Motor neuron (in vitro differentiated cells): Measurements from ENCODE around the gene FTO. TPM values are rescaled to one million over a fixed set of nuclear protein-coding genes. Genes with fewer than 3 reads are reported as not detected.

Experiments
- ATAC-seq, 8 experiments: fragments of 200-7000 bp; cut with Tn5 transposase; replicated peaks in 6 of 8; 2 replicates each; pipeline ENCODE4 v1.8.0; 2021; ENCODE audit warnings: mild to moderate bottlenecking in 8 of 8, moderate library complexity in 8 of 8
- H3K27ac ChIP-seq, 2 donors: fragments of 250-450 bp; sonication (Bioruptor Pico); 2 replicates each; pipeline ENCODE4 v1.9.0; 2021; ENCODE audit warnings: antibody characterized with exemption in 2 of 2, mild to moderate bottlenecking in 2 of 2, moderate library complexity in 1 of 2
- H3K4me1 ChIP-seq, 2 donors: fragments of 250-450 bp; sonication (Bioruptor Pico); replicated peaks in 1 of 2; 2 replicates each; pipeline ENCODE4 v1.6.1; 2021; ENCODE audit warnings: antibody characterized with exemption in 2 of 2, mild to moderate bottlenecking in 2 of 2, moderate library complexity in 1 of 2
- H3K4me3 ChIP-seq, 5 donors: fragments of 250-450 bp; sonication (Bioruptor Pico); 2 replicates each; pipeline ENCODE4 v1.9.0; 2021; ENCODE audit warnings: antibody characterized with exemption in 5 of 5, mild to moderate bottlenecking in 5 of 5, moderate library complexity in 4 of 5
- WGBS, 10 experiments: fragments of 450-650 bp; shearing (Covaris generic); methylation state at CpG; one replicate each; pipeline ENCODE4 v1.0.0; 2022; 5-methylcytosine and 5-hydroxymethylcytosine counted together
- in situ Hi-C, 9 experiments: fragments of 400-800 bp; cut with MboI; loops; one replicate each; pipeline ENCODE4 v1.15.0; 2021; ENCODE audit warnings: low sequenced_read_pairs in 9 of 9, low pct_unique_long_range_greater_than_20kb in 2 of 9; ENCODE audit not compliant: unreplicated experiment in 9 of 9
- total RNA-seq, 8 experiments: library from RNA; unstranded; fragments of 300-600 nt; gene quantifications; 2 replicates each; pipeline versions ENCODE4 v1.2.3 to v1.2.4, GENCODE V29; 2022

The FTO gene
- total RNA-seq, 8 experiments from 2014 or later, result 73.8 to 143 (median 112) TPM

DNA sequence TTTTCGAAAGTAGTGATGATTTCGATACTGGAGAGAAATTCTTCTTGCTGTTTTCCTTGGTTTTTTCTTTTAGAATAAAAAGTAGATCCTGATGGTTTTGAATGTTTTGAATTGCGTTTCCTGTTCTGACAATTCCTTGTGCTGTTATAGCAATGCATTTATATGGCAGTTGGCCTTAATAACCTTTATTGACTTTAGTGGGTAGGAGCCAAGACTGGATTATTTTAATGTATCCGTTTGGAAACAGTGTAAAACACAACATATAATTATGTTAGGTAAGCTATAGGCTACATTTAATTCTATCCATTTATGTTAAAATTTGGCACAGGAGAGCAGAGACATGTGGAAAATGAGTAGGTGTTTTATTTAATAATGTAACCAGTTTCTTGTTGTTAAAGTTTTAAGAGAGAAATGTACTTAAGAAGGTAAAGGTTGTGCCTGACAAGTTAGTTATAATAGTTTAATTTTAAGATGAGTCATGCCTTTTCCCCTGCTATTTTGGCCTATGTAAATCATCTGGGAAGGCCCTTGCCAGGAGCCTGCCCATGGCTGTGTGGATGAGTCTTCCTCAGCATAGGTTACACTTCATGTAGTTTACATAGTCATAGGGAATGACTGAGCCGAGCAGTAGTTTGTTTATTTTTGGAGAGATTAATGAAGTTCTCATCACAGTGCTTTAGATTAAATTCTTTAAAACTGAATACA lies 189.9 kb downstream of the FTO start:
- no peak overlapping the region for H3K27ac ChIP-seq
- peaks cover 7 to 47% of the 10 kb centered on the region in 2 donors for H3K4me1 ChIP-seq
- in situ Hi-C loops, result loop anchor here in 2 of 9 experiments (25.0 kb wide), 3 partner anchors 332 to 1043 kb away; partner anchors contain the start of gene IRX5 (in 1 of the 2)
- peak in 4 of 8 experiments; percentile 38 to 93 (median 90) for ATAC-seq
- 25 to 100% (median 71%) methylated on average over 1 to 5 of the region's 5 CpGs for WGBS, 10 experiments
- no peak overlapping the region for H3K4me3 ChIP-seq

DNA sequence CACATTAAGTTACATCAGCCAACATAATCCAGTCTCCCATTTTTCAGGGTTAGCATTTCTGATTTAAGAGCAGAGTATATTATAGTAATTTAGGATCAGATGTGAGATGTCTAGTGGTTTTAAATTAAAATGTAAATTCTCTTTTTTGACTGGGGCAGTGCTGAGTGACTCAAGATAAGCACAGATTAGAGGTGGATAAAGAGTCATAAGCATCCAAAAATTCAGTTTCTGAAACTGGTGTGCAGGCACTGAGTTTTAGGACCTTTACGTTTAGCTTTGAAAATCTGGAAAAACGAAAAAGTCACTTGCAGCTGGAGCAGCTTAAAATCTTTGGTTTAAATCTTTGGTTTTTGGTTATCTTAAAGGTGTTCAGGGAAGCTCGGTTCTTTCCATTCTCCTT lies 190.7 kb downstream of the FTO start:
- ATAC-seq, result no peak
- peaks cover 7 to 47% of the 10 kb centered on the region in 2 donors for H3K4me1 ChIP-seq
- no peak overlapping the region for H3K27ac ChIP-seq
- WGBS, 10 experiments, result 40 to 81% (median 59%) methylated on average over 1 to 3 of the region's 3 CpGs; no CpG with 5 or more reads in 2 of the 10 experiments
- in situ Hi-C loops, result loop anchor here in 2 of 9 experiments (25.0 kb wide), 3 partner anchors 332 to 1043 kb away; partner anchors contain the start of gene IRX5 (in 1 of the 2)
- H3K4me3 ChIP-seq, result no peak overlapping the region

DNA sequence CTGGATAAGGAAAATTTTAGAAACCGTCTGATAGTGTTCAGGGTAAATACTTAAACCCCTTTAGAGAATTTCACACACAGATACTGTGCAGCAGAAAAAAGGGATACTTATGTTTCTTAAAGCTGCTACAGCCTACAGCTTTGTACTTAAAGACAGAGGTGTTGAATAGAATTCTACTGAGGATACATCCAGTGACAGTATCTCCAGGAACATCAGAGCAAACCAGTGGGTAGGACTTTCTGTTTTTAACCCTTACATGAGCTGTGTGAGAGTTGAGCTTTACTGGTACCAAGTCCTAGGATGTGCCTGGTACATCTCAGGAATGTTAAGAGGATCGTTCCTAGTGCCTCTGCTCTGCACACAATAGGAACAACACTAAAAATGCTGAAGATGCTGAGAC lies 191.5 kb downstream of the FTO start:
- H3K4me1 ChIP-seq, result peaks cover 7 to 51% of the 10 kb centered on the region in 2 donors
- H3K4me3 ChIP-seq, result no peak overlapping the region
- ATAC-seq, result no peak
- WGBS, 10 experiments, result 29 to 100% (median 73%) methylated on average over 1 to 2 of the region's 2 CpGs; no CpG with 5 or more reads in 2 of the 10 experiments
- no peak overlapping the region for H3K27ac ChIP-seq
- in situ Hi-C loops, result loop anchor here in 2 of 9 experiments (25.0 kb wide), 3 partner anchors 333 to 1042 kb away; partner anchors contain the start of gene IRX5 (in 1 of the 2)

DNA sequence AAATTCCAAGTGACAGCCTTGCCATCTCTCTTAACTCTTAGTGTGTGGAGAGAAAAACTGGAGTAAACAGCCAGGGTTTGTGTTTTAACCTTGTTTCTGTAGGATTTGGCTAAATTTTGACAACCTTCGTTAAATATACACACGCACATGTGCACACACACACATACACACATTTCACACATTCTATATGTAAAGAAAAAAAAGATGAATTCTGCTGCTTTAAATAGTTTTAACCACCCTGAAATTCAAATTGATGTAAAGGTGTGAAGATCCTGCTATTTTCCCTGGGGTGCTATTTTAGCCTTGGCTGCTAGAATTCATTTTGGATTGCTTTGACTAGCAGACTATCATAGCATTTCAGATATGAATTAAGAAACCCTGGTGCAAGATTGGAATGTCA lies 191.9 kb downstream of the FTO start:
- in situ Hi-C loops, result loop anchor here in 2 of 9 experiments (25.0 kb wide), 3 partner anchors 334 to 1041 kb away; partner anchors contain the start of gene IRX5 (in 1 of the 2)
- Histone ChIP-seq H3K27ac (no peak overlapping the region), H3K4me3 (no peak overlapping the region), H3K4me1 (peaks cover 7 to 55% of the 10 kb centered on the region in 2 donors)
- 83 to 100% (median 93%) methylated on average over 1 to 2 of the region's 2 CpGs; no CpG with 5 or more reads in 3 of the 10 experiments for WGBS, 10 experiments
- no peak for ATAC-seq

DNA sequence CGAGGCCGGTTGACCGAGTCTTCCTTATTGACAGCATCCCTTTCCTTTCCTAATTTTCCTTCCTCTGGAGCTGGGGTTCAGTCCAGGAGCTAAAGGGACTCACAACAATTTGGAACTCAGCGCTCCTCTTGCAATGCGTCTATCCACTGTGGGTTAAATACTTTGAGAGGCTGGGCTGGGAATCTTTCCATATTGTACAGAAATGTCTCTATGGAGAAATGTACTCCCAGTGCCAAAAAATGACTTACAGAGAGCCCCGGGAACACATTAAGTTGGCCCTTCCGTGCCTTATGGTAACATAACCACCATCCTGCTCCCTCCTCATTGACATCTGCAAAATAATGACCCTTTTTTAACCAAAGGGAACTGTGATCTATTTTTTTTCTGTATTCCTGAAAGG lies 192.8 kb downstream of the FTO start:
- WGBS, 10 experiments, result 48 to 100% (median 95%) methylated on average over 1 to 7 of the region's 7 CpGs; no CpG with 5 or more reads in 1 of the 10 experiments
- peaks cover 7 to 56% of the 10 kb centered on the region in 2 donors for H3K4me1 ChIP-seq
- in situ Hi-C loops, result loop anchor here in 2 of 9 experiments (25.0 kb wide), 3 partner anchors 334 to 1041 kb away; partner anchors contain the start of gene IRX5 (in 1 of the 2)
- ATAC-seq, result no peak
- H3K4me3 ChIP-seq, result no peak overlapping the region
- H3K27ac ChIP-seq, result no peak overlapping the region

DNA sequence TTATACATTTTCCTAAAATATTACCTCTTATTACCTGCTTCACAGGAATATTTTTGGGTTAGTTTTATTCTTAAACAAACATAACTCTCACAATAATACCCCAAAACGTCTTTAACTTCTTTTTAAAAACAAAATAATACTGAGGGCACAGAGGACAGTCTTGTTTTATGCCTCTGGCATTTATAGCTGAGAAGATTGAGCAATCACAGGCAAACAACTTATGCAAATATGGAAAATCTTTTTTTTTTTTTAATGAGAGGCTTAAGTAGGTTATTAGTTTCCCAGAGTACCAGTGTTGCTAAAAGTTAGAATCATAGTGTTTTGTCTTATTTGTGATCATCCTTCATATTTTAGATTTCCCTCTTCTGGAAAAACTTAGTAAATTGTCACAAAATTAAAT lies 195.0 kb downstream of the FTO start:
- WGBS, 10 experiments, result 0 to 100% (median 50%) methylated on average over 1 of the region's 1 CpG; no CpG with 5 or more reads in 3 of the 10 experiments
- no peak overlapping the region for H3K27ac ChIP-seq
- peak in 3 of 8 experiments; percentile 32 to 53 (median 45) for ATAC-seq
- peaks cover 0 to 37% of the 10 kb centered on the region in 2 donors for H3K4me1 ChIP-seq
- no peak overlapping the region for H3K4me3 ChIP-seq
- in situ Hi-C loops, result loop anchor here in 2 of 9 experiments (25.0 kb wide), 3 partner anchors 337 to 1038 kb away; partner anchors contain the start of gene IRX5 (in 1 of the 2)

DNA sequence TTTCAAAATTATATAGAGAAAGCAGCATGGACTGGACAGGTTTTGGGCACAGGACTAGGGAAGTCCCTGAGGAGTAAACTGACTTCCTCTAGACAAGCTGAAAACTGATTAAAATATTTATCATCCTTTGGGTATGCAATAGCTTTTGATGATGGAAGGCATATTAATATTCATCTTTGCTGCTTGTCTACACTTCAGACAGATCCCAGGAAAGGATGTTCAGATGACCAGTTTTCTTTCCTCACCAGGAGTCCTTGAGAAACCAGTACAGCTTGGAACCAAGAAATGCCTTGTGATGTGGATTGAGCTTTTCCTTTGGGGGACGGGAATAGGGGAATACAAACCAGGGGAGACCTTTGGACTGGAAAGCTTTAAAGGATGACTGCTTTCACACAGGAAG lies 195.5 kb downstream of the FTO start:
- H3K4me3 ChIP-seq, result no peak overlapping the region
- no peak overlapping the region for H3K27ac ChIP-seq
- in situ Hi-C loops, result loop anchor here in 2 of 9 experiments (25.0 kb wide), 3 partner anchors 337 to 1038 kb away; partner anchors contain the start of gene IRX5 (in 1 of the 2)
- peak in 3 of 8 experiments; percentile 63 to 88 (median 70) for ATAC-seq
- 88 to 100% (median 94%) methylated on average over 1 of the region's 1 CpG; no CpG with 5 or more reads in 6 of the 10 experiments for WGBS, 10 experiments
- H3K4me1 ChIP-seq, result peaks cover 0 to 33% of the 10 kb centered on the region in 2 donors

DNA sequence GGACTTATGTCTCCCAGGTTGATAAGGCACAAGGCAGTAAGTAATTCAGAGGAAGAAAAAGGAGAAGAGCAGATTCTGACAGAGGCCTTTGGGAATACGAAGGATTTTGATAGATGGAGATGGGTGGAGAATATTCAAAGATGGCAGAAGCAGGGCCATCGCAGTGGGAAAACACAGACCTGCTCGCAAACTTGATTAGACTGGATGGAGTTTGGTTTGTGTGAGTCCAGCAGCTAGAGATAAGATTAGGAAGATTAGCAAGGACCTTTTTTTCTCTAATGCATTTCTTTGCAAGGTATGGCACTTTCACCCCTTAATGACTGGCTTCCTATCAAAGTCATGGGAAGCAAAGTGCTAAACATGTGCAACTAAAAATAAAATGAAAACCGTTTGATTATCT lies 196.7 kb downstream of the FTO start:
- Histone ChIP-seq H3K27ac (no peak overlapping the region), H3K4me1 (peaks cover 0 to 24% of the 10 kb centered on the region in 2 donors), H3K4me3 (no peak overlapping the region)
- 29 to 100% (median 79%) methylated on average over 1 to 4 of the region's 4 CpGs; no CpG with 5 or more reads in 1 of the 10 experiments for WGBS, 10 experiments
- in situ Hi-C loops, result no loop called here
- peak in 3 of 8 experiments; percentile 47 to 65 (median 63) for ATAC-seq

DNA sequence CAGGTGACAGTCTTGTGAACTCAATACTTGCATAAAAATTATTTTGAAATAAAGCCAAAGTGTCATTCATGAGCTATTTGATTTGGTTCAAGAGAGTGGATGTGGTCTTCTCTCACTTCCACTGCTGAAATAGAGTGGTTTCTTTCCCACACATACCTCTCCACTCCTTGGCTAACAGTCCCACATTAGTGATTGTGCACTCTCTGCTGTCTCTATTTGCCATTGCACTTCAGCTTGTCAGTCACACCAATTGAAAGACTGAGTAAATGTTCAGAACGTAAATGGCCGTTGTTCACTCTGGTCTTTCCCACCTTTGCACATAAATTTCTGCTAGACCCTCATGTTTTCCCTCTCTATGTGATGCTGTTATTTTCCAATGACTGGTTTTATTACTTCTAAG lies 197.5 kb downstream of the FTO start:
- Histone ChIP-seq H3K27ac (no peak overlapping the region), H3K4me3 (no peak overlapping the region), H3K4me1 (peaks cover 0 to 17% of the 10 kb centered on the region in 2 donors)
- ATAC-seq, result no peak
- in situ Hi-C loops, result no loop called here
- WGBS, 10 experiments, result 86 to 100% (median 100%) methylated on average over 1 to 2 of the region's 2 CpGs; no CpG with 5 or more reads in 3 of the 10 experiments

DNA sequence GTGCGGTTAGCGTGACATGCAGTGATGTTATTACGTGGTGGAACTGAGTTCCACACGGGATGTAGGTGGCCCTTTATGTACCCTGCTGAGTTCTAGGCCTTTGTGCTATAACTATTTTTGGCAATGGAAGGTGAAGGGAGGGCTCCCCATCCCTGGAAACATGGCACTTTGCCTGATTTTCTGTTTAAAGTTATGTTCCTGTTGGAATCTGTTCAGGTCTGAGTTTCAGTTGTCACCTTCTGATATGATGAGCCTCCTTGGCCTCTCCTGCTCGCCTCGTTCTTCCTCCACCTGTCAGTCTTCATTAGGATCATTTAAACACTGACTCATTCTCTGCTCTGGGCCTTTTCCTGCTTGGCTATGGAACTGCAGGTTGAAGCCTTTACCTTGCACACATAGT lies 200.6 kb downstream of the FTO start:
- H3K4me3 ChIP-seq, result no peak overlapping the region
- H3K27ac ChIP-seq, result no peak overlapping the region
- peaks cover 0 to 9% of the 10 kb centered on the region in 2 donors for H3K4me1 ChIP-seq
- WGBS, 10 experiments, result 91 to 100% (median 97%) methylated on average over 1 to 6 of the region's 6 CpGs; no CpG with 5 or more reads in 3 of the 10 experiments
- no peak for ATAC-seq
- in situ Hi-C loops, result no loop called here

DNA sequence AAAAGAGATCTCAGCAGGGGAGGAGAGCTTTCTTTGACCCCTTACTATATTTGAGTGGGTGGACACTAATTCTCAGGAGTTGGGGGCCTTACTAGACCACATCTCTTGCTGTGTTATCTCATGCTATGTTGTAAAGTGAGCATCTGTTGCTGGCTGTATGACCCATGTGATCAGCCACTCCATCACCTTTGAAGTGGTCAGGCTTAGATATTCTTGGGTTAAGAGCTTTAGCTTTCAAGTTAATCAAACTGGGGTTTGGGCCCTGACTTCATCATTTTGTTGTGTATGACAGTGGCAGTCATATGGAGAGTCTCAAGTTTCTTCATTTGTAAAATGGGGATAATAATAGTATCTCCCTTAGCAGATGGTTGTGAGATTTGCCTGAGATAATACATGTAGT lies 201.1 kb downstream of the FTO start:
- Histone ChIP-seq H3K4me1 (peaks cover 0 to 9% of the 10 kb centered on the region in 2 donors), H3K4me3 (no peak overlapping the region), H3K27ac (no peak overlapping the region)
- no peak for ATAC-seq
- in situ Hi-C loops, result no loop called here

DNA sequence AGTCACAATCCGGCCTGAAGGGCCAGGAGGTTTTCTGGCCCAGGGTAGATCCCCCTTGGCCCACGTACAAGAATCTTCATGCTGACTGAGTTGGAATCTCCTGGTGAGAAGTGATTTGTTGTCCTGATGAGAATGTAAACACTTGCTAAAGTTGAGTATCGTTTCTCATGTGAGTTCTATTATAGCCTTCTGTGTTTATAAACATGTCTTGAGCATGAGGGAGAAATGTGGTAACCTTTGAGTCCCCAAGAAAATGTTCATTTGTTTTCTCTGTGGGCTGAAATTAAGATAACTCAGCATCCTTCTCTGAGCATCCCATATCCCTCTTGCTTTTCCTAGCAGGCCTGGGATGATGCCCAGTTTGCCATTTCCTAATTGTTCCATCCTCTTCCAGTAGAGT lies 204.8 kb downstream of the FTO start:
- WGBS, 10 experiments, result 40 to 100% (median 90%) methylated on average over 1 to 3 of the region's 3 CpGs; no CpG with 5 or more reads in 1 of the 10 experiments
- in situ Hi-C loops, result no loop called here
- H3K27ac ChIP-seq, result no peak overlapping the region
- peaks cover 15 to 26% of the 10 kb centered on the region in 2 donors for H3K4me1 ChIP-seq
- H3K4me3 ChIP-seq, result no peak overlapping the region
- ATAC-seq, result no peak

DNA sequence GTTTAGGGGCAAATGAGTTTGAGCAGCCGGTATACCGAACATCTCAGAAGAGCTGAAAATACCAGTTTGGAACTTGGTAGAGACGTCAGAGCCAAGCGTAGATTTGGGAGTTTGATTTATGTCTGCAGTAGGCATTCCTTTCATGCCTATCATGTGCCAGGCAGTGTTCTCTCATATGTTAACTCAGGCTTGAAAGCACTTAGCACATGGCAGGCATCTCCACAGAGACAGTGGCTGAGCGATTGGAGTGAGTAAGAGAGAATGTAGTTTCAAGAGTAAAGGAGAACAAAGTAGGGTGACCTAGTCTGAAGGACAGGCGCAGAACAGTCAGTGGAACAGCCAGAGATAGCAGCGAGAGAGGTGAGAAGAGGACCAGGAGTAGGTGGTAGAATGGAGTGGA lies 207.0 kb downstream of the FTO start:
- ATAC-seq, result no peak
- Histone ChIP-seq H3K4me3 (no peak overlapping the region), H3K27ac (no peak overlapping the region), H3K4me1 (peaks cover 34 to 47% of the 10 kb centered on the region in 2 donors)
- 80 to 100% (median 93%) methylated on average over 1 to 7 of the region's 7 CpGs; no CpG with 5 or more reads in 1 of the 10 experiments for WGBS, 10 experiments
- in situ Hi-C loops, result no loop called here
